ENCODE data around the gene GADD45G. TPM values are rescaled to one million over a fixed set of nuclear protein-coding genes. Genes with fewer than 3 reads are reported as not detected.

The GADD45G gene
- total and polyA plus RNA-seq, 2 experiments from 2014 or later: 12.7 to 24.1 TPM

- TF ChIP-seq POLR2AphosphoS5 (IDR thresholded peaks at IDR 0.05; ENCODE audit: low read depth): no peak
- TF ChIP-seq JUNB (IDR thresholded peaks at IDR 0.05; ENCODE audit: unreplicated experiment): no peak
- TF ChIP-seq, protein P1, sequence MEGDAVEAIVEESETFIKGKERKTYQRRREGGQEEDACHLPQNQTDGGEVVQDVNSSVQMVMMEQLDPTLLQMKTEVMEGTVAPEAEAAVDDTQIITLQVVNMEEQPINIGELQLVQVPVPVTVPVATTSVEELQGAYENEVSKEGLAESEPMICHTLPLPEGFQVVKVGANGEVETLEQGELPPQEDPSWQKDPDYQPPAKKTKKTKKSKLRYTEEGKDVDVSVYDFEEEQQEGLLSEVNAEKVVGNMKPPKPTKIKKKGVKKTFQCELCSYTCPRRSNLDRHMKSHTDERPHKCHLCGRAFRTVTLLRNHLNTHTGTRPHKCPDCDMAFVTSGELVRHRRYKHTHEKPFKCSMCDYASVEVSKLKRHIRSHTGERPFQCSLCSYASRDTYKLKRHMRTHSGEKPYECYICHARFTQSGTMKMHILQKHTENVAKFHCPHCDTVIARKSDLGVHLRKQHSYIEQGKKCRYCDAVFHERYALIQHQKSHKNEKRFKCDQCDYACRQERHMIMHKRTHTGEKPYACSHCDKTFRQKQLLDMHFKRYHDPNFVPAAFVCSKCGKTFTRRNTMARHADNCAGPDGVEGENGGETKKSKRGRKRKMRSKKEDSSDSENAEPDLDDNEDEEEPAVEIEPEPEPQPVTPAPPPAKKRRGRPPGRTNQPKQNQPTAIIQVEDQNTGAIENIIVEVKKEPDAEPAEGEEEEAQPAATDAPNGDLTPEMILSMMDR (conservative IDR thresholded peaks at IDR 0.05; ENCODE audit: low read depth in 2 of 2): no peak
- no peak for TF ChIP-seq ZNF114 (CRISPR knock-in tag; IDR thresholded peaks at IDR 0.05)
- TF ChIP-seq CREB1 (CRISPR knock-in tag; IDR thresholded peaks at IDR 0.05; ENCODE audit: low read depth): no peak
- no peak for TF ChIP-seq STAT1 (IDR thresholded peaks at IDR 0.05; ENCODE audit: unreplicated experiment)
- no peak for TF ChIP-seq EZH2phosphoT487 (IDR thresholded peaks at IDR 0.05; ENCODE audit: unreplicated experiment)
- TF ChIP-seq NANOG (IDR thresholded peaks at IDR 0.05; ENCODE audit: borderline replicate concordance): no peak
These were observed 38.0 kb downstream of the GADD45G start (continued) for GRCh38 chr9:89642789-89643188.

- Histone ChIP-seq H3K4me3 (no peak overlapping the region), H3K9me2 (ENCODE audit: insufficient read depth) (no peaks in the 10 kb centered on the region), H3K27ac (ENCODE audit: low read depth) (no peak overlapping the region), H3K4me2 (no peak overlapping the region), H3K36me3 (ENCODE audit: insufficient read depth) (no peaks in the 10 kb centered on the region), H3K27me3 (ENCODE audit: insufficient read depth) (no peaks in the 10 kb centered on the region), H2AFZ (no peak overlapping the region), H4K20me1 (replicated peaks; ENCODE audit: insufficient read depth) (no peaks in the 10 kb centered on the region), H3K4me1 (ENCODE audit: insufficient read depth) (peaks cover 18% of the 10 kb centered on the region), H3F3A (replicated peaks; ENCODE audit: low read depth) (no peaks in the 10 kb centered on the region), H3K79me2 (replicated peaks; ENCODE audit: insufficient read depth) (no peaks in the 10 kb centered on the region)
- Mint-ChIP-seq H3K9me3 (no peaks in the 10 kb centered on the region), H3K4me3 (no peak overlapping the region), H3K27ac (no peak overlapping the region), H3K27me3 (ENCODE audit: insufficient read depth, low read depth, poor library complexity) (peaks cover 19% of the 10 kb centered on the region), H3K4me1 (peaks cover 19% of the 10 kb centered on the region), H3K36me3 (ENCODE audit: low read depth) (no peaks in the 10 kb centered on the region)
- ATAC-seq: no peak
- DNase-seq (ENCODE audit: low spot score): no peak
- no peak for TF ChIP-seq JUNB (IDR thresholded peaks at IDR 0.05; ENCODE audit: unreplicated experiment)
- TF ChIP-seq ZNF114 (CRISPR knock-in tag; IDR thresholded peaks at IDR 0.05): no peak
- TF ChIP-seq STAT1 (IDR thresholded peaks at IDR 0.05; ENCODE audit: unreplicated experiment): no peak
- TF ChIP-seq EZH2 (IDR thresholded peaks at IDR 0.05; ENCODE audit: low read depth, unreplicated experiment): no peak
- no peak for TF ChIP-seq ZNF462 (CRISPR knock-in tag; IDR thresholded peaks at IDR 0.05)
- TF ChIP-seq ZNF331 (CRISPR knock-in tag; IDR thresholded peaks at IDR 0.05; ENCODE audit: low read depth): no peak
- TF ChIP-seq, protein P2, sequence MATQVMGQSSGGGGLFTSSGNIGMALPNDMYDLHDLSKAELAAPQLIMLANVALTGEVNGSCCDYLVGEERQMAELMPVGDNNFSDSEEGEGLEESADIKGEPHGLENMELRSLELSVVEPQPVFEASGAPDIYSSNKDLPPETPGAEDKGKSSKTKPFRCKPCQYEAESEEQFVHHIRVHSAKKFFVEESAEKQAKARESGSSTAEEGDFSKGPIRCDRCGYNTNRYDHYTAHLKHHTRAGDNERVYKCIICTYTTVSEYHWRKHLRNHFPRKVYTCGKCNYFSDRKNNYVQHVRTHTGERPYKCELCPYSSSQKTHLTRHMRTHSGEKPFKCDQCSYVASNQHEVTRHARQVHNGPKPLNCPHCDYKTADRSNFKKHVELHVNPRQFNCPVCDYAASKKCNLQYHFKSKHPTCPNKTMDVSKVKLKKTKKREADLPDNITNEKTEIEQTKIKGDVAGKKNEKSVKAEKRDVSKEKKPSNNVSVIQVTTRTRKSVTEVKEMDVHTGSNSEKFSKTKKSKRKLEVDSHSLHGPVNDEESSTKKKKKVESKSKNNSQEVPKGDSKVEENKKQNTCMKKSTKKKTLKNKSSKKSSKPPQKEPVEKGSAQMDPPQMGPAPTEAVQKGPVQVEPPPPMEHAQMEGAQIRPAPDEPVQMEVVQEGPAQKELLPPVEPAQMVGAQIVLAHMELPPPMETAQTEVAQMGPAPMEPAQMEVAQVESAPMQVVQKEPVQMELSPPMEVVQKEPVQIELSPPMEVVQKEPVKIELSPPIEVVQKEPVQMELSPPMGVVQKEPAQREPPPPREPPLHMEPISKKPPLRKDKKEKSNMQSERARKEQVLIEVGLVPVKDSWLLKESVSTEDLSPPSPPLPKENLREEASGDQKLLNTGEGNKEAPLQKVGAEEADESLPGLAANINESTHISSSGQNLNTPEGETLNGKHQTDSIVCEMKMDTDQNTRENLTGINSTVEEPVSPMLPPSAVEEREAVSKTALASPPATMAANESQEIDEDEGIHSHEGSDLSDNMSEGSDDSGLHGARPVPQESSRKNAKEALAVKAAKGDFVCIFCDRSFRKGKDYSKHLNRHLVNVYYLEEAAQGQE (IDR thresholded peaks at IDR 0.05; ENCODE audit: unreplicated experiment): no peak
- no peak for TF ChIP-seq POLR2AphosphoS5 (IDR thresholded peaks at IDR 0.05; ENCODE audit: low read depth)
- TF ChIP-seq NANOG (IDR thresholded peaks at IDR 0.05; ENCODE audit: borderline replicate concordance): no peak
- TF ChIP-seq EZH2phosphoT487 (IDR thresholded peaks at IDR 0.05; ENCODE audit: unreplicated experiment): no peak
These were observed 41.6 kb downstream of the GADD45G start for GRCh38 chr9:89646189-89646939.
